Duodenal mucosa (tissue), 2 donors: ENCODE measurements around the gene ANKIB1.
"Not testable (repeated sequence)": the region's sequence is repeated elsewhere in the genome, so short reads cannot be mapped to it uniquely, and the experiment has no call there.

Experiments
- H3K27ac ChIP-seq: one replicate; pipeline ENCODE4 v1.7.0; 2013; ENCODE audit warnings: low read depth, low read length
- H3K27me3 ChIP-seq, 2 donors: one replicate each; pipeline ENCODE4 v1.7.0; 2013; ENCODE audit warnings: low read length in 2 of 2, control low read depth in 1 of 2; ENCODE audit not compliant: insufficient read depth in 2 of 2, control insufficient read depth in 1 of 2
- H3K36me3 ChIP-seq, 2 donors: one replicate each; pipeline ENCODE4 v1.7.0; 2013; ENCODE audit warnings: low read length in 2 of 2, control low read depth in 1 of 2; ENCODE audit not compliant: insufficient read depth in 2 of 2, control insufficient read depth in 1 of 2
- H3K4me1 ChIP-seq, 2 donors: one replicate each; pipeline ENCODE4 v1.7.0; 2013; ENCODE audit warnings: low read length in 2 of 2, control low read depth in 1 of 2; ENCODE audit not compliant: insufficient read depth in 2 of 2, control insufficient read depth in 1 of 2
- H3K4me3 ChIP-seq, 2 donors: one replicate each; pipeline ENCODE4 v1.7.0; 2013; ENCODE audit warnings: low read length in 2 of 2, low read depth in 1 of 2
- H3K9ac ChIP-seq, 2 donors: one replicate each; pipeline ENCODE4 v1.7.0; 2013; ENCODE audit warnings: low read length in 2 of 2, low read depth in 1 of 2
- H3K9me3 ChIP-seq, 2 donors: one replicate each; pipeline ENCODE4 v1.7.0; 2013; ENCODE audit warnings: low read length in 2 of 2, control low read depth in 1 of 2; ENCODE audit not compliant: control insufficient read depth in 1 of 2

The ANKIB1 gene

DNA sequence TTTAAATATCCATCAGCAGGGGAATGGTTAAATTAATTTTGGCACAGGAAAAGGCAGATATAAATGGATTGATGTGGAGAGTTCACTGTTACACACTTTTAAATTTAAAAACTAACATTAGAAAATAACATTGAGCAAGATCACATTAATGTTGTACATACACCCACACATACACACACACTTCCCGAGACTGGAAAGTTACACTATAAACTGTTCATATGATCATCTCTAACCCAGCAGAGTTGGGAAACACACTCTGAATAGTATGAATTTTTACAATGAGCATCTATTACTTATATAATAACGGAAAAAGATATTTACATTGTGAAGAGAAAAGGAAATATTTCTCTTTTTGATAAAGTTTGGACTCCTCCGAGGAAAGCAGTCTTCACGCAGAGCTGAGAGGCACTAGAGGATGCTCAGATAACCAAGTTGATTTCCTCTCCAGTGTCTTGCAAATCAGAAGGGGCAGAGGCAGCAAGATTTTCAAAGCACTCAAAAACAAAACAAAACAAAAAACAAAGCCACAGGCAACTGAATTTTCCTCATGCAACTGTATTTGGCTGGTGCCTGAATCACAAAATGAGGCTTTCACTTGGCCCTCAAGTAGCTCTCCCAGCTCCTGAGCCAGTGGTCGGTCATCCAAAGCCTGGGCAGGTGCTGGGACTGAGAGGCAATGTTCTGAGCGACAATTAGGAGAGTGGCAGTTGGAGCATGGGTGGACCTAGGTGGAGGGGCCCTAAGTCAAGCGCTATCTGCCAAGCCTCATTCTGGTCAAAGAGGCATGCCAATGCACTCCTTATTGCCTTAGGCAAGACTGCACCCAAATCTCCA lies 191.1 kb downstream of the ANKIB1 start:
- Histone ChIP-seq H3K4me3 (no peak overlapping the region), H3K36me3 (no peaks in the 10 kb centered on the region), H3K27ac (no peak overlapping the region), H3K9me3 (no peaks in the 10 kb centered on the region), H3K4me1 (no peaks in the 10 kb centered on the region), H3K27me3 (peaks cover 0 to 3% of the 10 kb centered on the region in 2 donors), H3K9ac (no peak overlapping the region)

GRCh38 chr7:92437956-92438491 lies 192.2 kb downstream of the ANKIB1 start:
- Histone ChIP-seq H3K9ac (no peak overlapping the region), H3K36me3 (no peaks in the 10 kb centered on the region), H3K4me1 (no peaks in the 10 kb centered on the region), H3K27me3 (peaks cover 0 to 3% of the 10 kb centered on the region in 2 donors), H3K9me3 (no peaks in the 10 kb centered on the region), H3K27ac (no peak overlapping the region), H3K4me3 (no peak overlapping the region)

- not testable (repeated sequence) for H3K27ac ChIP-seq, H3K36me3 ChIP-seq, H3K4me1 ChIP-seq, H3K9me3 ChIP-seq, H3K27me3 ChIP-seq, H3K4me3 ChIP-seq, H3K9ac ChIP-seq
Observed at GRCh38 chr7:92442720-92443119, 196.9 kb downstream of the ANKIB1 start.

DNA sequence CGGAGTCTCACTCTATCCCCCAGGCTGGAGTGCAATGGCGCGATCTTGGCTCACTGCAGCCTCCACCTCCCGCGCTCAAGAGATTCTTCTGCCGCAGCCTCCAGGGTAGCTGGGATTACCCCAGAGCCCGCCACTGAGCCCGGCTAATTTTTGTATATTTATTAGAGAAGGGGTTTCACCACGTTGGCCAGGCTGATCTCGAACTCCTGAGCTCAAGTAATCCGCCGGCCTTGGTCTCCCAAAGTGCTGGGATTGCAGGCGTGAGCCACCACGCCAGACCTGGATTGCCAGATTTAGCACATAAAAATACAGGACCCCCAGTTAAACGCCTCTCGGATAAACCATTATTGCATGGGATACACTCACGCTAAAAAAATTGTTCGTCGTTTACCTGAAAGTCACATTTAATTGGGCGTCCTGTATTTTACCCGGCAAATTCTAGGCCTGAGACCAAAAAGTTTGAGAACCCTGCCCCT lies 201.1 kb downstream of the ANKIB1 start:
- H3K27ac ChIP-seq: no peak overlapping the region
- H3K4me3 ChIP-seq: peak overlapping the region; percentile 84 to 86
- H3K9ac ChIP-seq: peak overlapping the region; percentile 80 to 91
- H3K27me3 ChIP-seq: no peaks in the 10 kb centered on the region
- peaks cover 4 to 9% of the 10 kb centered on the region in 2 donors for H3K4me1 ChIP-seq
- no peaks in the 10 kb centered on the region for H3K9me3 ChIP-seq
- H3K36me3 ChIP-seq: peaks cover 13 to 20% of the 10 kb centered on the region in 2 donors

DNA sequence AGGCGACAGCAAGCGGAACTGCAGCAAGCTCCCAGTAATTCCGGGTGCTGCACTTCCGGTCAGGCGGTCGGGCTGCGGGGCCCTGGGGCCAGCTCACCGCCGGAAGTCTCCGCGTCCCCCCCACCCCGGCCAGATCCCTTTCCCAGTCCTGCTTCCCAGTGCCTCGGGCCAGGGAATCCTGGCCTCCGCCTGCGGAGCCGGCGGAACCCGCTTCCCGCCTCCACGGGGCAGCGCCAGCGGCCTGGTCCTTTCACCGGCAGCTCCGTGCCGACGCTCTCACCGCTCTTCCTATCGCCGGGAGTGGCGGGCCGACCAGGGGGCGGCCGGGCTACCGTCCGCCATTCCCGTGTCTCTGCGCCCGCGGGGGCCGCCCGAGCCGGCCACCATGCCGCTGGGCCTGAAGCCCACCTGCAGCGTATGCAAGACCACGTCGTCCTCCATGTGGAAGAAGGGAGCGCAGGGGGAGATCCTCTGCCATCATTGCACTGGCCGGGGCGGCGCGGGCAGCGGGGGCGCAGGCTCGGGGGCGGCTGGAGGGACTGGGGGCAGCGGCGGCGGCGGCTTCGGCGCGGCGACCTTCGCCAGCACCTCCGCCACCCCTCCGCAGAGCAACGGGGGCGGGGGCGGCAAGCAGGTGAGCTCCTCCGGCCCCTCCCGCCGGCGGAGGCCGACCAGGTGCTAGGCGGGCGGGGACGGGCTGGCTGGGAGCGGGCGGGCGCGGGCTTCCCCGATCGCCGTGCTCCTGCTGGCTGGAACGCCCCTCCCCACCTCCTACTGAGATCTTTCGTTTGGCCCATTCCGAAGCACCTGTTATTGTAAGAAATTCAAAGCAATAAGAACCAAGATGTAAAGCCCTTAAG lies 201.8 kb downstream of the ANKIB1 start, which contains the start of gene GATAD1:
Gene GATAD1 (plus strand): TSS at position 138 of the 860 bp plus-strand sequence. CDS start 248 bp downstream, at position 386.
- Histone ChIP-seq H3K9ac (peak within 1 kb of the TSS; percentile 80 to 91), H3K4me1 (peaks cover 4 to 9% of the 10 kb centered on the region in 2 donors), H3K4me3 (peak within 1 kb of the TSS; percentile 84 to 86), H3K27ac (peak within 1 kb of the TSS; percentile 90), H3K9me3 (no peaks in the 10 kb centered on the region), H3K27me3 (no peaks in the 10 kb centered on the region), H3K36me3 (peaks cover 20 to 27% of the 10 kb centered on the region in 2 donors)

GRCh38 chr7:92448205-92448747 lies 202.5 kb downstream of the ANKIB1 start:
- H3K9ac ChIP-seq: peak overlapping the region; percentile 80 to 91
- H3K27me3 ChIP-seq: no peaks in the 10 kb centered on the region
- H3K27ac ChIP-seq: peak overlapping the region; percentile 90
- peaks cover 20 to 33% of the 10 kb centered on the region in 2 donors for H3K36me3 ChIP-seq
- peaks cover 4 to 9% of the 10 kb centered on the region in 2 donors for H3K4me1 ChIP-seq
- no peaks in the 10 kb centered on the region for H3K9me3 ChIP-seq
- H3K4me3 ChIP-seq: peak overlapping the region; percentile 84 to 86
